B cell (primary cell): ENCODE data around the gene PLCG2. TPM values are rescaled to one million over a fixed set of nuclear protein-coding genes. Genes with fewer than 3 reads are reported as not detected.

Experiments
- ATAC-seq: fragments of 200-7000 bp; cut with Tn5 transposase; one replicate; pipeline ENCODE4 v1.10.0; 2021; ENCODE audit warnings: low read depth, mild to moderate bottlenecking, moderate number of reproducible peaks, moderate library complexity
- CTCF ChIA-PET: fragments of 350-600 bp; sonication (Branson Sonifier 250); formaldehyde crosslinking; loops from one replicate; lab custom pipeline; 2021; ENCODE audit warnings: antibody characterized with exemption, inconsistent platforms; lab: Charles Lee
- POLR2A ChIA-PET: fragments of 350-600 bp; sonication (Branson Sonifier 250); formaldehyde crosslinking; loops from one replicate; lab custom pipeline; 2021; ENCODE audit warnings: antibody characterized with exemption; lab: Charles Lee
- DNase-seq: peaks from one replicate; pipeline ENCODE4 v3.0.0; 2013
- H2AFZ ChIP-seq: 2 replicates; pipeline ENCODE4 v1.6.1; 2012; ENCODE audit warnings: mild to moderate bottlenecking, low read depth, low read length; ENCODE audit not compliant: insufficient read depth, poor library complexity, severe bottlenecking
- H3K27ac ChIP-seq, 2 donors: 1 replicate in 1 of 2; 2 replicates in 1 of 2; pipeline ENCODE4 v1.5.1; 2012 to 2013; ENCODE audit warnings: low read length in 2 of 2, mild to moderate bottlenecking in 2 of 2, moderate library complexity in 1 of 2
- H3K27me3 ChIP-seq, 4 experiments: fragments of 200-600 bp in 1 of 4; sonication (generic) in 1 of 4; replicated peaks in 1 of 4; 1 replicate in 2 of 4; 2 replicates in 2 of 4; pipeline versions ENCODE4 v1.6.1 to v1.7.0; 2013 to 2016; ENCODE audit warnings: low read length in 3 of 4, mild to moderate bottlenecking in 2 of 4, mixed read lengths in 1 of 4, moderate library complexity in 1 of 4; ENCODE audit not compliant: insufficient read depth in 4 of 4, control insufficient read depth in 3 of 4; ENCODE audit errors: control extremely low read depth in 1 of 4
- H3K36me3 ChIP-seq, 2 experiments: replicated peaks in 1 of 2; 1 replicate in 1 of 2; 2 replicates in 1 of 2; pipeline versions ENCODE4 v1.6.1 to v1.7.1; 2013; ENCODE audit warnings: low read length in 1 of 2; ENCODE audit not compliant: insufficient read depth in 2 of 2, control insufficient read depth in 1 of 2; ENCODE audit errors: control extremely low read depth in 1 of 2, extremely low read depth in 1 of 2
- H3K4me1 ChIP-seq, 2 donors: fragments of 200-600 bp in 1 of 2; sonication (generic) in 1 of 2; 1 replicate in 1 of 2; 2 replicates in 1 of 2; pipeline versions ENCODE4 v1.5.1 to v1.6.1; 2013 to 2017; ENCODE audit warnings: low read length in 2 of 2; ENCODE audit not compliant: control insufficient read depth in 2 of 2, insufficient read depth in 2 of 2
- H3K4me2 ChIP-seq: replicated peaks from 2 replicates; pipeline ENCODE3; 2012; ENCODE audit warnings: mild to moderate bottlenecking, low read depth, low read length; ENCODE audit not compliant: poor library complexity, severe bottlenecking
- H3K4me3 ChIP-seq, 5 experiments: fragments of 200-600 bp in 1 of 5; sonication (generic) in 1 of 5; 1 replicate in 3 of 5; 2 replicates in 2 of 5; pipeline versions ENCODE4 v1.5.1 to v1.7.0; 2011 to 2016; ENCODE audit warnings: low read length in 4 of 5, mild to moderate bottlenecking in 4 of 5, low read depth in 2 of 5, control low read depth in 1 of 5, moderate library complexity in 1 of 5; ENCODE audit not compliant: insufficient read depth in 1 of 5; ENCODE audit errors: control extremely low read depth in 1 of 5, extremely low read depth in 1 of 5
- H3K79me2 ChIP-seq: fragments of 200-600 bp; sonication (generic); one replicate; pipeline ENCODE4 v1.6.0; 2016; ENCODE audit warnings: low read length; ENCODE audit not compliant: control insufficient read depth, insufficient read depth
- H3K9ac ChIP-seq: fragments of 200-600 bp; sonication (generic); 2 replicates; pipeline ENCODE4 v1.6.1; 2017; ENCODE audit warnings: mild to moderate bottlenecking, low read length, moderate library complexity
- H3K9me3 ChIP-seq, 3 donors: one replicate each; pipeline versions ENCODE4 v1.6.1 to v1.7.1; 2013; ENCODE audit warnings: low read length in 2 of 3; ENCODE audit not compliant: control insufficient read depth in 2 of 3, insufficient read depth in 1 of 3; ENCODE audit errors: control extremely low read depth in 1 of 3
- H4K20me1 ChIP-seq: 2 replicates; pipeline ENCODE4 v1.6.0; 2012; ENCODE audit warnings: mild to moderate bottlenecking, low read length; ENCODE audit not compliant: insufficient read depth, control insufficient read depth, poor library complexity, severe bottlenecking
- H3K27ac Mint-ChIP-seq: one replicate; pipeline ENCODE4 v1.8.0; 2021; ENCODE audit warnings: mixed read lengths
- H3K27me3 Mint-ChIP-seq: one replicate; pipeline ENCODE4 v1.8.0; 2021; ENCODE audit warnings: mixed read lengths
- H3K4me1 Mint-ChIP-seq: one replicate; pipeline ENCODE4 v1.8.0; 2021; ENCODE audit warnings: mixed read lengths
- H3K4me3 Mint-ChIP-seq: one replicate; pipeline ENCODE4 v1.8.0; 2021; ENCODE audit warnings: mixed read lengths
- H3K9me3 Mint-ChIP-seq: one replicate; pipeline ENCODE4 v1.8.0; 2022; ENCODE audit warnings: mixed read lengths; ENCODE audit not compliant: insufficient read depth
- EZH2 ChIP-seq: IDR thresholded peaks from 2 replicates; pipeline ENCODE4 v1.6.1; 2012; ENCODE audit warnings: borderline replicate concordance, low read depth, mild to moderate bottlenecking, moderate library complexity, low read length; ENCODE audit not compliant: insufficient read depth, poor library complexity, severe bottlenecking
- WGBS: methylation state at CpG from one replicate; pipeline ENCODE4 v1.1.5; 2013; ENCODE audit warnings: missing lambda C conversion rate; ENCODE audit not compliant: insufficient coverage; 5-methylcytosine and 5-hydroxymethylcytosine counted together
- intact Hi-C: fragments of 100-400 bp; cut with micrococcal nuclease; formaldehyde crosslinking; loops from one replicate; pipeline ENCODE4 v1.10.0; 2022
- polyA plus RNA-seq: library from polyadenylated mRNA; depleted of rRNA; stranded (reverse); fragments of >200 nt; gene quantifications from 2 replicates; pipeline ENCODE4 v1.2.3, GENCODE V29; 2012
- total RNA-seq, 2 donors: library from RNA; stranded (reverse); fragments of 120-200 nt in 1 of 2; gene quantifications; 1 replicate in 1 of 2; 2 replicates in 1 of 2; pipeline versions ENCODE4 v1.2.3 to v1.2.4, GENCODE V29; 2013 to 2022
- TF ChIP-seq, protein P1 (sequence below): fragments of 200-600 bp; IDR thresholded peaks from one replicate; pipeline ENCODE4 v1.8.0; 2022; ENCODE audit warnings: antibody characterized with exemption, mild to moderate bottlenecking

PLCG2 gene
- total and polyA plus RNA-seq, 2 donors (not counting 1 experiment from before 2014, with no cell fraction given), result 194 to 812 TPM

DNA sequence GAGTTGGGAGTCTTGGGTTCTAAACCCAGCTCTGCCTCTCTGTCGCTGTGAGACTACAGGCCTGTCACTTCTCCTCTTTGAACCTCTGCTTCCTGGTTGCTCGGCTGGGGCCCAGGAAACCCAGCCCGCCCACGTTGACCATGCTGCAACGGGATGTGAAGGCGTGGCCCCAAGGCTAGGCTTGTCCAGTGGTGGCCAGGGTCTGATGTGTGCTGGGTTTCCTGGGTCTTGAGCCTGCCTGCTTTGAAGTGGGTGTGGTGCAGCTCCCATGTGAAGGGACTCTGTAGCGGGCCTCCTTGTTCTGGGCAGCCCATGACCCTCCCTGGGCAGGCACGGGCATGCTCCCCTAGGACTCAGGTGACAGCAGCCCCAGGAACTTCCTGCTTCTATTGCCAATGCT lies 149.9 kb downstream of the PLCG2 start:
- intact Hi-C loops, result no loop called here
- Histone ChIP-seq H3K4me1 (no peaks in the 10 kb centered on the region), H4K20me1 (peaks cover 58% of the 10 kb centered on the region), H2AFZ (no peak overlapping the region), H3K27ac (no peak overlapping the region), H3K4me2 (no peak overlapping the region), H3K9ac (no peak overlapping the region), H3K9me3 (no peaks in the 10 kb centered on the region), H3K4me3 (no peak overlapping the region), H3K36me3 (peaks cover 7 to 95% of the 10 kb centered on the region in 2 experiments), H3K27me3 (no peaks in the 10 kb centered on the region), H3K79me2 (peaks cover 16% of the 10 kb centered on the region)
- WGBS, result 94% methylated on average over 3 of the region's 8 CpGs
- Mint-ChIP-seq H3K4me1 (no peaks in the 10 kb centered on the region), H3K27me3 (no peaks in the 10 kb centered on the region), H3K27ac (no peak overlapping the region), H3K9me3 (no peaks in the 10 kb centered on the region), H3K4me3 (no peak overlapping the region)
- TF ChIP-seq, protein P1, sequence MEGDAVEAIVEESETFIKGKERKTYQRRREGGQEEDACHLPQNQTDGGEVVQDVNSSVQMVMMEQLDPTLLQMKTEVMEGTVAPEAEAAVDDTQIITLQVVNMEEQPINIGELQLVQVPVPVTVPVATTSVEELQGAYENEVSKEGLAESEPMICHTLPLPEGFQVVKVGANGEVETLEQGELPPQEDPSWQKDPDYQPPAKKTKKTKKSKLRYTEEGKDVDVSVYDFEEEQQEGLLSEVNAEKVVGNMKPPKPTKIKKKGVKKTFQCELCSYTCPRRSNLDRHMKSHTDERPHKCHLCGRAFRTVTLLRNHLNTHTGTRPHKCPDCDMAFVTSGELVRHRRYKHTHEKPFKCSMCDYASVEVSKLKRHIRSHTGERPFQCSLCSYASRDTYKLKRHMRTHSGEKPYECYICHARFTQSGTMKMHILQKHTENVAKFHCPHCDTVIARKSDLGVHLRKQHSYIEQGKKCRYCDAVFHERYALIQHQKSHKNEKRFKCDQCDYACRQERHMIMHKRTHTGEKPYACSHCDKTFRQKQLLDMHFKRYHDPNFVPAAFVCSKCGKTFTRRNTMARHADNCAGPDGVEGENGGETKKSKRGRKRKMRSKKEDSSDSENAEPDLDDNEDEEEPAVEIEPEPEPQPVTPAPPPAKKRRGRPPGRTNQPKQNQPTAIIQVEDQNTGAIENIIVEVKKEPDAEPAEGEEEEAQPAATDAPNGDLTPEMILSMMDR, result no peak
- no peak for TF ChIP-seq EZH2
- CTCF ChIA-PET, result no interaction called here
- POLR2A ChIA-PET, result no interaction called here
- ATAC-seq (no peak), DNase-seq (no peak)

DNA sequence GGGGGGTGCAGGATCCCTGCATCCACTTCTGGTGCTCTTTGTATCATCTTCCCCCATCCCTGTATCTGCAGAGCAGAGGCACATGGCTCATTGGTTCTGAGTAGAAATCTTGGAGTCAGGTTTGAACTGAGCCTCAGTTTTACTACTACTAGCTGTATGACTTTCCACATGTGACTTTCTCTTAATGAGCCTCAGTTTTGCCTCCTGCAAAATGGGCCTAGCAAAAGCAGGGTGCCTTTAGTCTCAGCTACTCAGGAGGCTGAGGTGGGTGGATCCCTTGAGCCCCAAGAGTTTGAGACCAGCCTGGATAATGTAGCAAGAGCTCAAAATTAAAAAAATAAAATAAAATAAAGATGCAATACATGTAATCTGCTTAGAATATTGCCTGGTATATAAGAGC lies 150.8 kb downstream of the PLCG2 start:
- H3K9me3 ChIP-seq, result no peaks in the 10 kb centered on the region
- H3K4me2 ChIP-seq, result no peak overlapping the region
- no peak overlapping the region for H3K4me3 ChIP-seq
- H2AFZ ChIP-seq, result no peak overlapping the region
- no peak overlapping the region for H3K9ac ChIP-seq
- Mint-ChIP-seq H3K9me3 (no peaks in the 10 kb centered on the region), H3K27ac (no peak overlapping the region), H3K4me1 (no peaks in the 10 kb centered on the region), H3K4me3 (no peak overlapping the region), H3K27me3 (no peaks in the 10 kb centered on the region)
- ChIA-PET CTCF (no interaction called here), POLR2A (no interaction called here)
- no peaks in the 10 kb centered on the region for H3K4me1 ChIP-seq
- no peak for TF ChIP-seq EZH2
- TF ChIP-seq, protein P1, result no peak
- intact Hi-C loops, result no loop called here
- no peak for DNase-seq
- no peak for ATAC-seq
- peaks cover 16% of the 10 kb centered on the region for H3K79me2 ChIP-seq
- peaks cover 61% of the 10 kb centered on the region for H4K20me1 ChIP-seq
- no peaks in the 10 kb centered on the region for H3K27me3 ChIP-seq
- H3K36me3 ChIP-seq, result peaks cover 7 to 95% of the 10 kb centered on the region in 2 experiments
- H3K27ac ChIP-seq, result no peak overlapping the region
